Stimulated activated CD4-positive, alpha-beta T cell treated with anti-CD3 and anti-CD28 coated beads, TNF-alpha, amount 100 ng/mL, for 48 hours (primary cell): ENCODE results near the gene LHX1.

Experiments used
- DNase-seq, 3 donors: peaks; one replicate each; pipeline ENCODE4 v3.0.0-alpha.2; 2020; ENCODE audit warnings: low read depth in 3 of 3

The LHX1 gene

GRCh38 chr17:36937001-36937958 is at the start of gene LHX1:
Gene LHX1 (plus strand): TSS chr17:36937475. CDS start chr17:36938198, 723 bp downstream.
- no peak for DNase-seq

GRCh38 chr17:36888236-36888951 is 48.9 kb upstream of the LHX1 start:
- no peak for DNase-seq

GRCh38 chr17:36889770-36890349 is 47.4 kb upstream of the LHX1 start:
- DNase-seq, result no peak

- no peak for DNase-seq
Observed at GRCh38 chr17:36890398-36891168, 46.7 kb upstream of the LHX1 start.

DNA sequence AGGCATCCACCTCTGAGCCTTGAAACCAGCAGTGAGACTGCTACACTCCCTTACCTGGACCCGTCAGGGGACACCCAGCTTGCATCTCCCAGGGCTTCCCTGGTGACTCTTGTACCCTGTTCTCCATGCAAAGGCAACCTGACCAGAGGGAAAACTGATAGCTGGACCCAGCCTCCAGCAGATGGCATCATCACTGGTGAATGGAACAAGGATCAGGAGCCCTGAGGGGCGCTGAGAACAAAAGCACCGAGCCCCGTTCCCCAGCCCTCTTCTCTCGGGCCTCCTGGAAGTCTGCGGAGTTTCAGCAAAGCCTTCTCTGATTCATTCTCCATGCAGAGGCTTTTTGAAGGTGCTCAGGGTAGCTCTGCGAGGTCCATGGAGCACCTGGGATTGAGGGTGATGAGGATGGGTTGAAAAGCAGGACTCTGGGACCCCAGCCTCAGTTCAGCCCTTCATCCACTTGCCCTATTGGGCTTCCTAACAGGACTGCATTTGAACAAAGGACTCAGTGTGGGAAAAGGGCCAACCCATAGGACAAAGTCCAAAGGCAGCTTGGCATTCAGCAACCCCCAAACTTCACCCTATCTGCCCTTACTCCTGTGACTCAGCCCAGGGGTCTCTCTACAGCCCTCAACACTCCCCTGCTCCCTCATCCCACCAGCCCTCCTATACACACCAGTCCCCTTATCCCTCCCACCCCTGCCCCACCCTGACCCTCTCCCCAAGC is 45.0 kb upstream of the LHX1 start:
- no peak for DNase-seq

- DNase-seq, result no peak
Observed at GRCh38 chr17:36894177-36894576, 43.1 kb upstream of the LHX1 start.

DNA sequence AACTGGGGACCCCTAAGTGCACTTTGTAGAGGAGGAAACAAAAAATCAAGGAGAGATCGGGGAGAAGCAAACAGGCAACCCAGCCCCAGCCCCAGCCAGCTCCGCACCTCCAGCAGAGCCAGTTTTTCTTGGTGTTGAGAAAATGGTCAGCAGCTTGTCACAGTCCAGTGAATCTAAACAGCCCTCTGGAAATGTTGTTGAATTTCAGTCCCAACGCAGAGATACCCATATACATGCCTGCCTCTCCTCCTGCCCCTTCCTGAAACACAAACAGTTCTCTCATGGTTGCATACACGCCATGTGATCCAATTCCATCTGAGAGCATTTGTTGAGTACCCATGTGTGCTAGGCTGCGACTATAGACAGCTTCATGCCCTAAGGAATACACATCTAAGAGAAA is 42.4 kb upstream of the LHX1 start:
- DNase-seq, result no peak

GRCh38 chr17:36899250-36900159 is 37.8 kb upstream of the LHX1 start:
- DNase-seq, result no peak

DNA sequence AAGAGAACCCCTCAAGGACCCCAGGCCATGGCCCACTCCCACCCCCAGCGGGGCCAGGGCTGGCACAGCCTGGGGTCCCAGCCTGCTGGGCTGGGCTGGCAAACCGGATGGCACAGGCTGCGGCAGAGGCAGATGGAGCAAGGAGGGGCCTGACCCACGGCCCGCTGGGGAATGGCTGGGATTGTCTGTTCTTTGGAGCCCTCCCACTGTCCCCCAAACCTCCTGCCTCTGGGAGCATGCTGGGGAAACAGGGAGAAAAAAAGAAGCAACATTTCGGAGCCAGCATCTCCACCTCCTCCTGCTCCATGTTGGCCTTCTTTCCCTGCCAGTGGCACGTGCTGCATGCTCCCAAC is 37.1 kb upstream of the LHX1 start:
- no peak for DNase-seq

DNA sequence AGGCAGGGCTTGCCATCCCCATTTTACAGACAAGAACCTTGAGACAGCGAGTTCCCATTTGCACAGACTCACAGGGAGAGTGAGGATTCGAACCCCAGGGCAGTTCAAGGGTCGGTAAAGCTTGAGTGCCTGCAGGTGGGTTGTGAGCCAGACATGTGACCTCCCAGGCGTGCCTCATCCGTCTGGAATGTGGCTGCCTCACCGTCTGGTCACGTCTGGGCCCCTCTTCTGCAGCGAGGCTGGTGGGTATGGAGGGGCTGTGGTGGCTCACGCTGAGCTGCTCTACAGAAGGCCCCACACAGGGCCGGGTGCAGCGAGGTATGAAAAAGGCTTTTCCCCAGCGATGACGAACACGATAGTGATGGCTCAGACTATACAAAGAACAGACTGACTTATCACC is 35.8 kb upstream of the LHX1 start:
- DNase-seq, result no peak

DNA sequence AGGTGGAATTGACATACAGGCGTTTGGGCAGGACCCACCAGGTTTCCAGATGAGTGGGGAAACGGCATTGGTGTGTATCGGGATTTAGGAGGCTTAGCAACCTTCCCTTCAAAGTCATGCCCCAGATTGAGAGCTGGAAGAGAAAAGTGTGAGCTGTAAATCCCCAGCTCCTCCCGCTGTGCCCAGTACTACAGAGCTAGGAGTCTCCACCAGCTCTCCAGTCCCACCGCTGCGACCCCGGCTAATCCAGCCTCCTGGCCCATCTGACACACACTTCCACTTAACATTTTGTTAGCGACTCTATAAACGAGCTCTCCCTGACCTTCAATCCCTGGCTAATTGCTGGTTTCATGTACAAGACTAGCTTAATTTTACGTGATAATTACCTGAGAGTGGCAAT is 29.9 kb upstream of the LHX1 start:
- DNase-seq, result no peak

DNA sequence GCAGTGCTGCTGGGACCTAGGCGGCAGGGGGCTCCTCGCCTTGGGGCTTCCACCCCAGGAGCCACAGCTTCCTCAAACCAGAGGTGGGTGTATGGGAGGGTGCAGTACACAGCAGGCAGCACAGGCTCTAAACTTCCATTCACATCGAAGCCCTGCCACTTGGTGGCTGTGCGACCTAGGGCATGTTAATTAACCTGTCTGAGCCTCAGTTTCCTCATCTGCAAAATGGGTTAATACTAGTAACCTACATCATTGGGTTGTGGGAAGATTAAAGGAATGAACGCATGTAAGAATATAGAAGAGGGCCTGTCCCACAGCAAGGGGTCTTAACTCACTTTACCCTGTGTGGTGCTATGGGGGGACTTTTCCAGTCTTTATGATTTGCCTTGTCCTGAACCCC is 26.8 kb upstream of the LHX1 start:
- no peak for DNase-seq

DNA sequence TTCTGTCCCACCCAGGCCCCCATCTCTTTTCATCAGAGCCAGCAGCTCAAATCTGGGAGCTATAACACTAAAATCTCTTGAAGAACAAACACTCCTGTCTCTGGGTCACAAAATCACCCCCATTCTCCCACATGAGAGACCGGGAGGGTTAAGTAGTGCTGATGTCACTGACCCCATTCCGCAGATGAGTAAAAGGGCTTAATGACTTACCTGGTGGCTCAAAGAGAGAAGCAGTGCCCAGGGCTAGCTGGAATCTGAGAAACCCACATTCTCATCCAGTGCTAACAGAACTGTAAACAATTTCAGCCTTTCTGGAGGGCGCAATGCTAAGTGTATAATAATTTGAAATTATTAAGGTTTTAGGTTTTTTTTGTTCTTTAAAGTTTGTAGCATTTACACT is 26.3 kb upstream of the LHX1 start:
- DNase-seq, result no peak

DNA sequence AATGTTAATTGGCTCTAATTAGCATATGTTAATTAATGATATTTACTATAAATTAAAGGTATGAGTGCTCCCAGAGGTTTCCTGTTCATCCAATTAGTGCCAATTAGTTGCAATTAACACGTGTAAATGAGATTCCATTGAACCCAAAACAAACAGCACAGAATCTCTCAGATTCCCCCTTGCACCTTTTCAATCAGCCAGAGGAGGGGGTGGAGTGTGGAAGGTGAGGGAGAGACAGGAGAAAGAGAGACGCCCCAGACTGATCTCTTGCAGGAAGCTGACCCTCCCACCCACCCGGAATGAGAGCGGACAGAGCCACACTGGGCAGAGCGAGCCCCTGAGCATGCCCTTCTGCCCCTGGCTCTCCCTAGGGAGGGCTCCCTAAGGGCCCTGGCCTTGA is 24.1 kb upstream of the LHX1 start:
- DNase-seq, result no peak

GRCh38 chr17:36918211-36918691 is 19.0 kb upstream of the LHX1 start:
- no peak for DNase-seq

DNA sequence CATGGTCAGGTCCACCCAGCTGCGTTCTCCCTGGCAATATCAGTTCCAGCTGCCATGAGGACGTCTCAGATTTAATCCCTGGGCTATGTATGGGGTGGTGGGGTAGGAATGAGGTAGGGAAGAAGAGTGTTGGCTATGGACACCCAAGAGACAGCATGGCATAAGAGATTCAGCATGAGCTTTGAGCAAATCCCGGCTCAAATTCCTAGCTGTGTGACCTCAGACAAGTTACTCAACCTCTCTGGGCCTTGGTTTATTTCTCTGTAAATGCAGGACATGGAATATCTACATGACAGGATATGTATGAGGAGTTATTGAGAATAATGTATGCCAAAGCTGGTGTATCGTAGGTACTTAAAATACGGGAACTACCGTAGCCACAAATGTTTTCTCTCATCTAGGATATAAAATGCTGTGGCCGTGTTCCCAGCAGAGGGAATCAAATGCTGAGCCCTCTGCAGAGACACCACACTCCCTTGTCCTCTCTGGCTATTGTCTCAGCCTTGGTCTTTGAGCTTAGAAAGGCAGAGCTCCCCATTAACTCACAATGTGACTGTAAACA is 17.8 kb upstream of the LHX1 start:
- DNase-seq, result no peak

DNA sequence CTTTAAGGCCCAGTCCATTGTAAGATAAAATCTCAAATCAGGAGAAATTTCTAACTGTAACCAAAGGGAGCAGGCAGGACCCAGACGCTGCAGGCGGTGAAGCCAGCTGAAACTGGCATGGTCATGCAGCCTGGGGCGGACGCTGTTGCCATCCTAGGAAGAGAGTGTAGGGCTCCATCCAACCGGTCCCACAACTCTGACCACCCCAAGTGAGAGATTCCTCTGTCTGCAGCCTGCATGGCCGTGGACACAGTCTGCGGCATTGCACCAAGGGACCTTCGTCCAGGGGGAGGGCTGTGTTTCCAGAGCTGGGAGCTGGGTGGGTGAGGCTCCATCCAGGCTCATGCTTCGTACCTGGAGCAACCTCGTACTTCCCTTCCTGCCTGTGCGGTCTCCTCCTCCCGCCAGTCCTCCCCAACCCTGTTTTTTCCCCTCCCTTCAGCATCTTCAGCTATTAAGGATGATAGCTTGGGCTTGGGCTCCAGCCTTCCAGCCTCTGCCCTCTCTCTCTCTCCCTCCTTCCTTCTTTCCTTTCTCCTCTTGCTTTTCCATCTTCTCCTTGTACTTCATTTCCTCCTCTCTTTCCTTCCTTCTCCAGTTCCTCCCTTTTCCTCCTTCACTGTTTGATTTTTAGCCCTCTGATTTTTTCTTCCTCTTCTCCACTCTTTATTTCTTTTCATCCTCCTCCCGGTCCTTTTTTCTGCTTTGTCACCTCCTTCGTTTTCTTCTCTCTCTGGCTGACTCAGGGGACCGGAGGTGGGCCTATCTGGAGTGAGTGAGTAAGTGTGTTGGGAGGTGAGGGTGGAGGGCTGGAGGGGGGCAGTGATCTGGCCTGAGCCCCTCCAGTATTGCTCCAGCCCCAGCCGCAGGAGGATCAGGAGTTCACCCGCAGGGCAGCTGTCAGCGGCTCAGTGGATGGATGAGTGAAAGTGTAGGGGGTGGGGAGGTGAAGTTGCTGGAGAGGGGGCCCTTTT is 17.0 kb upstream of the LHX1 start:
- no peak for DNase-seq

- peak; percentile 47 to 80 (median 61) for DNase-seq
Observed at GRCh38 chr17:36921095-36921851, 16.0 kb upstream of the LHX1 start.
